Naive thymus-derived CD8-positive, alpha-beta T cell (primary cell): ENCODE data around the gene CALML3. TPM values are rescaled to one million over a fixed set of nuclear protein-coding genes. Genes with fewer than 3 reads are reported as not detected.

Source experiments
- ATAC-seq, 2 donors: fragments of 150-1000 bp; cut with Tn5 transposase in 1 of 2; sonication (Bioruptor Pico), chemical (Tn5 transposase) in 1 of 2; 1 replicate in 1 of 2; 2 replicates in 1 of 2; pipeline ENCODE4 v1.10.0; 2021; ENCODE audit warnings: mild to moderate bottlenecking in 2 of 2, moderate library complexity in 2 of 2
- POLR2A ChIA-PET: fragments of 350-600 bp; sonication (Branson Sonifier 250); formaldehyde crosslinking; loops from one replicate; lab custom pipeline; 2021; ENCODE audit warnings: antibody characterized with exemption; lab: Charles Lee
- DNase-seq, 10 donors: peaks; one replicate each; pipeline versions ENCODE4 v3.0.0 to v3.0.0-alpha.2; 2020 to 2022
- H3K27ac Mint-ChIP-seq, 10 donors: one replicate each; pipeline ENCODE4 v1.8.0; 2020 to 2022; ENCODE audit warnings: mild to moderate bottlenecking in 10 of 10, mixed read lengths in 10 of 10, moderate library complexity in 4 of 10, inconsistent platforms in 1 of 10
- H3K27me3 Mint-ChIP-seq, 5 donors: one replicate each; pipeline ENCODE4 v1.8.0; 2021 to 2022; ENCODE audit warnings: mixed read lengths in 5 of 5
- H3K36me3 Mint-ChIP-seq, 3 donors: one replicate each; pipeline ENCODE4 v1.8.0; 2020 to 2022; ENCODE audit warnings: mixed read lengths in 3 of 3, mild to moderate bottlenecking in 2 of 3, inconsistent platforms in 1 of 3
- H3K4me1 Mint-ChIP-seq, 4 donors: one replicate each; pipeline ENCODE4 v1.8.0; 2021 to 2022; ENCODE audit warnings: mixed read lengths in 4 of 4
- H3K4me3 Mint-ChIP-seq, 10 donors: one replicate each; pipeline ENCODE4 v1.8.0; 2020 to 2022; ENCODE audit warnings: mild to moderate bottlenecking in 10 of 10, mixed read lengths in 10 of 10, moderate library complexity in 6 of 10, inconsistent platforms in 1 of 10
- H3K9me3 Mint-ChIP-seq, 9 donors: one replicate each; pipeline ENCODE4 v1.8.0; 2020 to 2022; ENCODE audit warnings: mixed read lengths in 9 of 9, mild to moderate bottlenecking in 3 of 9, inconsistent platforms in 1 of 9, moderate library complexity in 1 of 9
- polyA plus RNA-seq, 3 donors: library from polyadenylated mRNA; unstranded; fragments of 300-500 nt; fragmentation: Illumina TruSeq; gene quantifications; one replicate each; pipeline ENCODE4 v1.2.3, GENCODE V29; 2021
- total RNA-seq, 8 experiments: library from RNA in 2 of 8; stranded (reverse) in 2 of 8; gene quantifications; one replicate each; pipeline ENCODE4 v1.2.3 and lab custom pipeline; 2021 to 2026

The CALML3 gene
- total and polyA plus RNA-seq, 5 experiments from 2014 or later: not detected

DNA sequence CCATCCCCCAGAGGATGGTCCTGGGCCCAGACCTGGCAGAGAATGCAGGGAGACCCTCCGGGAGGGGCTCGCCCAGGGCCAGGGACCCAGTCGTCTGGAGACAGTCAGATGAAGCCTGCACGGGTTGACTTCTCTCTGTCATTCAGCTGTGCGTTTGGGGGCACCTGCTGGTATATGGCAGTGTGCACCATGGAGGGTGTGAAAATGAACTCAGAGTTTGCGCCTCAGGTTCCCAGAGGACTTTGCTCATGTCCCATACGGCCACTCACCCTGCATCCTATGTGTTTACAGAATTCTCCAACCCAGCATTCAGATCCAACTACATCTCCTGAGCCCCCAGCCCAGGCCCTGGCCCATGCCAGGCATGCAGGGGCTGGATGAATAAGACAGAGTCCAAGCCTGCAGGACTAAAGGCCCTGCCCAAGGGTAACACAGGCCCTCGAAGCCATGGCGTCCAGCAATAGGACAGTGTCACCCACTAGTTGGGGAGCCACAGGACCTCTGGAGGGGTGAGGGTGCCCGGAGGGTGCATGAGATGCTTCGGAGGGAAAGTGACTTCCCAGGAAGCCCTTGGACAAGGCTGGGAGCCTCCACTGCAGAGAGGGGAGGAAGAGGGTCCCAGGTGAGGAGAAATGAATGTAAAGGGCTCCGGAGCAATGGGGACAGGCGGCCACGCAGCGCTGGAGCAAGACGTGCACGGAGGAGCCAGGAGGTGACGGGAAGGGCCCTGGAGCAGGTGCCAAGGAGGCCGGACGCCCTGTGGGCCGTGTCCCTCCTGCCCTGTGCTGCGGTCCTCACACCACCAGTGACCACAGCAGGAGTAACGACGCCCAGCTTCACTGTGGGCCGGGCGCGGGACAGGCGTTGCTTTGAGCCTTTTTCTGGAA, 36.3 kb downstream of the CALML3 start:
- peaks cover 0 to 3% (median 0%) of the 10 kb centered on the region in 5 donors for H3K27me3 Mint-ChIP-seq
- H3K27ac Mint-ChIP-seq: peak overlapping the region in 2 of 10 donors; percentile 27 to 43
- ATAC-seq: no peak
- H3K9me3 Mint-ChIP-seq: no peaks in the 10 kb centered on the region
- no peak for DNase-seq
- no peaks in the 10 kb centered on the region for H3K36me3 Mint-ChIP-seq
- H3K4me1 Mint-ChIP-seq: peaks cover 13 to 17% (median 15%) of the 10 kb centered on the region in 4 donors
- POLR2A ChIA-PET: no interaction called here
- peak overlapping the region in 1 of 10 donors; percentile 54 for H3K4me3 Mint-ChIP-seq

DNA sequence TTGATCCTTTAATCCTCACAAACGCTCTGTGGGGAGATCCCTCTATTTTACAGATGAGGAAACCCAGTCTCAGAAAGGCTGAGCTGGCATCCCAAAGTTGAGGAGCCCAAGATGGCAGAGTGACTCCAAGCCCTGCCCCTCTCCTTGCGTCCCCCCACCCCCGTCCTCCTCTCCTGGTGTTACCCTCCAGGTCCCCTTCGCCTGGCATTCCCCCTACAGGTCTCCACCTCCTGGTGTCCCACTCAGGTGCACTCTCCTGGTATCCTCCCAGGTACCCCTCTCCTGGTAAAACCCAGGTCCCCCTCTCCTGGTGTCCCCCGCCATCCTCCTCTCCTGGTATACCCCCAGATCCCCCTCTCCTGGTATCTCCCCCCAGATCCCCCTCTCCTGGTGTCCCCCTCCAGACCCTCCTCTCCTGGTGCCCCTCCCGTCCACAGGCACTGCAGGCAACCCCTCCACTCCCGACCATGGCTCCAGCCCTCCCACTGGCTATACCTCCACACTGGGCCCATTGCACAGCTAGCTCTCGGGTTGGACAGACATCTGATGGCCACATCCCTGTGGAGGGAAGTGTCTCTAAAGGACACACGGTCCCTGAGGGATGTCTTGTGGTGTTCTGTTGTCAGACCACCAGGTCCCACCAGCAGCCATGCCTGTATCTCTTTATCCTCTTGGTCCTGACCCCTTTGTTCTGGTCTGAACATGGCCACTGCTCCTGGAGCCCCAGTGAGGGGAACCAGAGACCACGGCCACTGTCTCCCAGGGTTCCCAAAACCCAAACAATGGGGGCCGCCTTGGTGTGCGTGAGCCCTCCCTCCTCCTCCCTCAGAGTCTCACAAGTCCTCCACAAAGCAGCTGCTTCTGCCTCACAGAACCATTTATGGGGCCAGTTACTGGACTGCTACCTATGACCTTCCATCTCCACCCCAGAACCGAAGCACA, 37.2 kb downstream of the CALML3 start:
- no peak overlapping the region for H3K4me3 Mint-ChIP-seq
- ATAC-seq: no peak
- H3K27me3 Mint-ChIP-seq: peaks cover 0 to 3% (median 0%) of the 10 kb centered on the region in 5 donors
- no peaks in the 10 kb centered on the region for H3K36me3 Mint-ChIP-seq
- H3K27ac Mint-ChIP-seq: peak overlapping the region in 4 of 10 donors; percentile 3 to 85 (median 78)
- peaks cover 15 to 23% (median 19%) of the 10 kb centered on the region in 4 donors for H3K4me1 Mint-ChIP-seq
- no peak for DNase-seq
- POLR2A ChIA-PET: interaction anchor here (4.8 kb wide), 1 partner anchor 115 kb away, joined by 39 read pairs; no protein-coding TSS in a partner anchor
- H3K9me3 Mint-ChIP-seq: no peaks in the 10 kb centered on the region

DNA sequence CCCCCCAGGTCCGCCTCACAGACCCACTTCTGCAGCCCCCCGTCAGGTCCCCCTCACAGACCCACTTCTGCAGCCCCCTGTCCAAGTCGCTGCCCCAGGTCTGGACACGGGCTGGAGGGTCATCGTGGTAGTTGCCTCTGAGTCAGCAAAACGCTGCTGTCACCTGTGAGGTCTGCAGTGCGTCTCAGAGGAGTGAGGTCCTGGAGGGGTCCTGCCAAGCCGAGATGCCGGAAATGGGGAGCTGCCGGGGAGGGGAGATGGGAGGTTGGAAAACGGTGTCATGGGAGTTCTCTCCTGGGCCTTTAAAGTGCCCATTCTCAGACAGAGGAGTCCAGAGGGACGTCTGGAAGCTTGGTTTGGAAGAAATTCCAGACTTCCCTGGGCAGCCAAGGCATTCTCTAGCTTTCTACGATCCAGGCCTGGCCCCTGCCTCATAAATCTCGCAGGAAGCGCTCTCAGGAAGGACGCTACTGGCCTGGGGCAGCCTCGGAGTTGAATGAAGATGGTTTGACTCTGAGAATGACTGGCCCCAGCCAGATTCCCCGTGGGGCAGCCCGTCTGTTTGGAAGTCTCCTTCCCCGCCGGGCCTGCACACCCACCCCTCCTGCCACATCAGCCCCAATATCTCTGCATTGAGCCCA, 38.7 kb downstream of the CALML3 start:
- H3K9me3 Mint-ChIP-seq: no peaks in the 10 kb centered on the region
- no peak for DNase-seq

DNA sequence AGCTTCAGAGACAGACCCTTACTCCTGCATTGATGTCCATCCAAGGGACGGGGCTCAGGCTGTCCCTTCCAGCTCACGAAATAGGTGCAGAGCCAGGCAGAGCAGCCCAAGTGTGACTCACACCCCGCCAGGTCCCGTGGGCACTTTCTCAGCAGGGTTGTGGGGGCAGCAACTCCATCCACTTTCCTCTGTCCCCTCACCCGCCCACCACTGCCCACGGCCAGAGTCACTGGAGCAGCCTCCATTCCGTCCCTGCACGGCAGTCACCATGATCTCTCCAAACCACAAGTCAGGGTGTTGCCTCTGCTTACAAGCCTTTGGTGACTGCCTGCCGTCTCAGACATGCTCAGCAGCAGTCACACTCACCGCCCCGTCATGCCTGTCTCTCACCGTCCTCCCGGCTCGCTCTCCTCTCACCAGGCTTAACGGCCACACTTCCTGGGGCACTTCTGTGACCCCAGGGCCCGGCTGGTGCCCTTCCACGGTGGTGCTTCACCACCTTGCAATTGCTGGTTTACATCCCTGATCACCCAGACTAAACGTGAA, 39.3 kb downstream of the CALML3 start:
- Mint-ChIP-seq H3K9me3 (peaks cover 0 to 3% (median 0%) of the 10 kb centered on the region in 9 donors), H3K27ac (peak overlapping the region; percentile 95 to 99 (median 98)), H3K36me3 (no peaks in the 10 kb centered on the region), H3K4me3 (peak overlapping the region; percentile 71 to 93 (median 82)), H3K4me1 (peaks cover 15 to 23% (median 19%) of the 10 kb centered on the region in 4 donors), H3K27me3 (peaks cover 0 to 3% (median 0%) of the 10 kb centered on the region in 5 donors)
- POLR2A ChIA-PET: interaction anchor here (1.0 to 4.8 kb wide), 7 partner anchors 8 to 117 kb away, joined by 3 to 39 read pairs (median 5); no protein-coding TSS in a partner anchor
- ATAC-seq (peak; percentile 81 to 82), DNase-seq (peak in 6 of 10 donors; percentile 24 to 69 (median 31))

More for the DNA sequence above, 38.7 kb downstream of the CALML3 start:
- no peak for ATAC-seq
- no peaks in the 10 kb centered on the region for H3K36me3 Mint-ChIP-seq
- H3K4me1 Mint-ChIP-seq: peaks cover 15 to 23% (median 19%) of the 10 kb centered on the region in 4 donors
- peak overlapping the region; percentile 95 to 99 (median 98) for H3K27ac Mint-ChIP-seq
- H3K4me3 Mint-ChIP-seq: peak overlapping the region in 7 of 10 donors; percentile 71 to 93 (median 82)
- H3K27me3 Mint-ChIP-seq: peaks cover 0 to 3% (median 0%) of the 10 kb centered on the region in 5 donors
- POLR2A ChIA-PET: interaction anchor here (1.3 to 4.8 kb wide), 5 partner anchors 11 to 116 kb away, joined by 3 to 39 read pairs (median 5); no protein-coding TSS in a partner anchor

DNA sequence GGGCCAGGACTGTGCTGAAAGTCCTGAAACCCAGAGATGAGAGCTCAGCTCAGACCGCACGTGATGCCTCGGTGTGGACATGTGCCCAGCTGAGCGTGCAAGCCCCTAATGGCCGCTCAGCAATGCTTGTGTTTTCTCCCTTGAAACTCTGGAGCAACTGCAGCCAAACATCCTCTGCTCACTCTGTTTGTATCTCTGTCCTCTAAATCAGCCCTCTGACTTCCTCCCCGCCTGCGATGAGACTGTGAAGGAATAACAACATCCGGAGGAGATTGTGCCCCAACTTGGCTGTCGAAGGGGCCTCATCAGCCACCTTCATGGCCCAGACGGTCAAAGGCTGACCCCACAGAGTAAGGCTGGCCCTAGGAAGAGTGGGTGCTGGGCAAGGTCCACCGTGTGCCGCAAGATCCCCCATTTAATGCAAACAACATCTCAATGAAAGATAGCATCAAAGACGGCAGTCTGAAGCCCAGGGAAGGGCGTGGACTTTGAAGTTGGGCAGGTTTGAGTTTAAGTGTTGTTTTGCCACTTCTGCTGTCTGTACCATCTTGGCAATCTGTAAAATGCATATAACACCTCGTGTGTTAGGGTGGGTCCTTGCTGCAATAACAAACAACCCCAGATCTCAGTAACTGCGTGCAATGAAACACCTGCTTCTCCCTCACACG, 39.9 kb downstream of the CALML3 start:
- DNase-seq (peak in 4 of 10 donors; percentile 13 to 46 (median 32)), ATAC-seq (peak; percentile 74 to 78)
- POLR2A ChIA-PET: interaction anchor here (0.9 to 4.8 kb wide), 7 partner anchors 8 to 117 kb away, joined by 3 to 39 read pairs (median 5); no protein-coding TSS in a partner anchor
- no peaks in the 10 kb centered on the region for H3K36me3 Mint-ChIP-seq
- peaks cover 0 to 3% (median 0%) of the 10 kb centered on the region in 5 donors for H3K27me3 Mint-ChIP-seq
- peak overlapping the region; percentile 95 to 99 (median 98) for H3K27ac Mint-ChIP-seq
- H3K9me3 Mint-ChIP-seq: peaks cover 0 to 4% (median 0%) of the 10 kb centered on the region in 9 donors
- peaks cover 15 to 23% (median 19%) of the 10 kb centered on the region in 4 donors for H3K4me1 Mint-ChIP-seq
- peak overlapping the region; percentile 71 to 93 (median 82) for H3K4me3 Mint-ChIP-seq

DNA sequence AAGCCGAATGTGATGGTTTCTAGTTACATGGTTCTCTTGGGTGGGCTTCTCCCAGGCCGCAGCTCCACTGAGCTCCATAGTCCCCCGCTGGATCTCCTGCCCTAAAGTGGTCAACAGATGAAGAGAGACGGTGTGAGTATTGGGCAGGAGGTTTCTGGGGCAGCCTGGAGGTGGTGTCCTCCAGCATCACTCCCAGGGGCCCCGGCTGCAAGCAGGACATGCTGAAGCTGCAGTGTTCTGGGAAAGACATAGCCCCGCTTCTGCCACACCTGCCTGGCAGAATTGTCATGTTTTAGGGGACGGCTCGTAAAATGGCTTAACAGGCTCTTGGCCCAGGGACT, 40.4 kb downstream of the CALML3 start:
- peak overlapping the region; percentile 69 to 99 (median 98) for H3K27ac Mint-ChIP-seq
- peak overlapping the region in 6 of 10 donors; percentile 72 to 93 (median 82) for H3K4me3 Mint-ChIP-seq
- H3K27me3 Mint-ChIP-seq: peaks cover 0 to 3% (median 0%) of the 10 kb centered on the region in 5 donors
- peaks cover 13 to 23% (median 19%) of the 10 kb centered on the region in 4 donors for H3K4me1 Mint-ChIP-seq
- DNase-seq (no peak), ATAC-seq (no peak)
- H3K36me3 Mint-ChIP-seq: no peaks in the 10 kb centered on the region
- H3K9me3 Mint-ChIP-seq: peaks cover 0 to 4% (median 0%) of the 10 kb centered on the region in 9 donors
- POLR2A ChIA-PET: interaction anchor here (0.9 to 4.8 kb wide), 3 partner anchors 9 to 118 kb away, joined by 4 to 39 read pairs (median 7); no protein-coding TSS in a partner anchor

DNA sequence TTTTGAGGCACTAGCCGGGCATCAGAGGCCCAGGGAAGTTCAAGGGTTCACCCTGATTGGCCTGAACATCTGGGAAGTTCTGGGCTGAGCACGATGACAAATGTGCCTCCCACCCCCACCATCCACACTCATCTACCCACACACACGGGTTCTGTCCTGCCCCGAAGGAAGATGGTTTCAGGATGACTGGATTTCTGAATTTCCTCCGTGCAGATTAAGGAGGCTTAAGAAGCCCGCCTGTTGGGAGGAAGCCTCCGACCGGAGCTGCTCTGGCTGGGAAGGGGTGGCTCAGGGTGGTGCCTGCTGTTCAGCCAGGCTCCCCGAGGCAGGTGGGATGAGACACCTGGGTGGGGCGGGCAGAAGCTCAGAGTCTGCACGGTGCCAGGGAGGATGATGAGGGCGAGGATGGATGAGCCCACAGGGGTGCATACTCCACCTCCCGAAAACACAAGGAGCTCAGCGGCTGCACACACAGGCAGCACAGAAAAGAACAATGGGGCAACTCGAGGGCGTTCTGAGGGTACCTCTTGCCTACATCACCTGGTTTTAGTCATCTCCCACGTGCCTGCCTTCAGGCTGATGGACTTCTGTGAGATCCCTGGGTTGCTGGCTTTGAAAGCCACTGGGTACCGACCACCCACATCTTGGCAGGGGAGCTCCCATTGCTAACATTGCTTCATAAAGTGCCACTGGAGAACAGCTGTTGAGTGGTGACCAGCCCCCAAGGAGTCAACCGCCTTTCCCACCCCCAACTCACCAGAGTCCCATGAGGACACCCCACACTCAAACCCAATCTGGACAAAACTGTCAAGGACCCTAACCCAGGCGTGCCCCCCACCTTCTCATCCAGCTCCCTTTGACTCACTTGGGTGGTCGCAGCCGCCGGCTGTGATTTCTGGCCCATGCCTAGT, 41.2 kb downstream of the CALML3 start:
- ATAC-seq (no peak), DNase-seq (no peak)
- Mint-ChIP-seq H3K27ac (peak overlapping the region in 9 of 10 donors; percentile 37 to 99 (median 81)), H3K36me3 (no peaks in the 10 kb centered on the region), H3K27me3 (peaks cover 0 to 3% (median 0%) of the 10 kb centered on the region in 5 donors), H3K4me1 (peaks cover 13 to 23% (median 19%) of the 10 kb centered on the region in 4 donors), H3K4me3 (peak overlapping the region in 1 of 10 donors; percentile 28), H3K9me3 (peaks cover 0 to 4% (median 0%) of the 10 kb centered on the region in 9 donors)
- POLR2A ChIA-PET: interaction anchor here (0.6 to 4.8 kb wide), 4 partner anchors 10 to 119 kb away, joined by 3 to 39 read pairs (median 6); no protein-coding TSS in a partner anchor

DNA sequence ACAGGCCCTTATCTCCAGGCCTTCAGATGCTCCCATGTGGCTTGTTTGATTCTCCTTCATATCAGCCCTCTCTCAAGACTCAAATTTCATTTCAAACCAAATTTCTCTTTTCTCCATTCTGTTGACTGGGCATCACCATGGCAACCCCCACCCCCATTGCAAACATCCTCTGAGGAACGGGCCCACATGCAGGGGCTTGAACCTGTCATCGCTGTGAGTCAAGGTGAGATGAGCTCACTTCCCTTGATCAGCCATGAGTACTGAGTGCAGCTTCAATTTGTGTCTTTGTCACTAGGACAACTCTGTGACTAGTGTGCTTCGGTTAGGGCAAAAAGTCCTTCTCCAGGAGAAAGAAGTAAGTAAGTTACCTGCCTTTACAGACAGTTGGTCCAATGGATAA, 41.9 kb downstream of the CALML3 start:
- Mint-ChIP-seq H3K9me3 (peaks cover 0 to 4% (median 0%) of the 10 kb centered on the region in 9 donors), H3K27me3 (peaks cover 0 to 3% (median 0%) of the 10 kb centered on the region in 5 donors), H3K36me3 (no peaks in the 10 kb centered on the region), H3K4me1 (peaks cover 13 to 23% (median 19%) of the 10 kb centered on the region in 4 donors), H3K27ac (peak overlapping the region in 5 of 10 donors; percentile 35 to 89 (median 37)), H3K4me3 (peak overlapping the region in 2 of 10 donors; percentile 24 to 28)
- DNase-seq (peak in 3 of 10 donors; percentile 19 to 71 (median 25)), ATAC-seq (no peak)
- POLR2A ChIA-PET: interaction anchor here (0.6 to 4.8 kb wide), 2 partner anchors 72 to 119 kb away, joined by 4 to 39 read pairs; no protein-coding TSS in a partner anchor

DNA sequence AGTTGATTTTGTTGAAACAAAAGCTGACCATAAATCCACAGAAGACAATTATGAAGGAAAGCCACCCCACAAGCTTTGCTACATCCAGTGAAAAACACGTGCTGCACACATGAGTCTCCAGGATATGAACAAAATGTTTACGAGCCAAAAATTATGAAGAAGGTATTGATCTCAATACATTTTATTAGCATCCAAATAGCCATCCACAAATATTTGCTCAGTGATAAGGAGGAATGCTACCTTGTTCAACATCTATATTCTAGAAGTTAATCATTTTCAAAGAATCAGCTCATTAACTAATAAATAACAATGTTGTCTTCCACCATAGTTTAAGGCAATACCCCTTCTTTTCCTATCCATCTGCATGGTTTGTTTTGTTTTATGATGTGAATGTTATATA, 42.7 kb downstream of the CALML3 start:
- DNase-seq (no peak), ATAC-seq (no peak)
- Mint-ChIP-seq H3K9me3 (peaks cover 0 to 4% (median 0%) of the 10 kb centered on the region in 9 donors), H3K4me1 (peaks cover 13 to 23% (median 19%) of the 10 kb centered on the region in 4 donors), H3K27ac (no peak overlapping the region), H3K36me3 (no peaks in the 10 kb centered on the region), H3K27me3 (peaks cover 0 to 2% (median 0%) of the 10 kb centered on the region in 5 donors), H3K4me3 (no peak overlapping the region)
- POLR2A ChIA-PET: no interaction called here

DNA sequence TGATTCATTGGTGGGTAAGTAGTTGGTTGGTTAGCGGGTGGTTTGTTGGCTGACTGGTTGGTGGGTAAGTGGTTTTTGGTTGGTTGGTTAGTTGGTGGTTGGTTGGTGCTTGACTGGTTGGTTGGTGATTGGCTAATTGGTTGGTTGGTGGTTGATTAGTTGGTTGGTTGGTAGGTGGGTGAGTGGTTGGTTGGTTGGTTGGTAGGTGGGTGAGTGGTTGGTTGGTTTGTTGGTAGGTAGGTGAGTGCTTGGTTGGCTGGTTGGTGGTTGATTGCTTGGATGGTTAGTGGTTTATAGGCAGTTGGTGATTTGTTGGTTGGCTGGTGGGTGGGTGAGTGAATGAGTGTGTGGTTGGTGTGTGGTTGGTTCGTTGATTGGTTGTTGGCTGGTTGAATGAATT, 44.2 kb downstream of the CALML3 start:
- H3K27ac Mint-ChIP-seq: no peak overlapping the region

More for the DNA sequence above, 44.2 kb downstream of the CALML3 start:
- POLR2A ChIA-PET: no interaction called here
- DNase-seq: no peak
- H3K4me1 Mint-ChIP-seq: peaks cover 13 to 21% (median 15%) of the 10 kb centered on the region in 4 donors
- no peak overlapping the region for H3K4me3 Mint-ChIP-seq
- H3K27me3 Mint-ChIP-seq: no peaks in the 10 kb centered on the region
- no peaks in the 10 kb centered on the region for H3K36me3 Mint-ChIP-seq
- ATAC-seq: no peak
- H3K9me3 Mint-ChIP-seq: peaks cover 0 to 4% (median 0%) of the 10 kb centered on the region in 9 donors
